MM.1S (cell line): Measurements from ENCODE around the gene CACNA1H.
A peak's percentile ranks its signal among the peaks of the same experiment; 100 is the strongest.

Source experiments
- DNase-seq: peaks from one replicate; pipeline ENCODE4 v3.0.0-alpha.2; 2015
- H2AFZ ChIP-seq: fragments of 300-600 bp; sonication (generic); 2 replicates; pipeline ENCODE4 v1.6.0; 2016; ENCODE audit warnings: antibody characterized with exemption, low read length
- H3F3A ChIP-seq: fragments of 300-600 bp; sonication (generic); 2 replicates; pipeline ENCODE4 v1.6.1; 2016; ENCODE audit warnings: mild to moderate bottlenecking, antibody characterized with exemption, low read length, moderate library complexity, mixed read lengths; ENCODE audit not compliant: insufficient read depth
- H3K27ac ChIP-seq: fragments of 300-600 bp; sonication (generic); 2 replicates; pipeline ENCODE4 v1.5.1; 2016; ENCODE audit warnings: mild to moderate bottlenecking, low read length
- H3K27me3 ChIP-seq: fragments of 300-600 bp; sonication (generic); replicated peaks from 2 replicates; pipeline ENCODE4 v1.6.0; 2016; ENCODE audit warnings: low read length; ENCODE audit not compliant: insufficient read depth
- H3K36me3 ChIP-seq: fragments of 300-600 bp; sonication (generic); replicated peaks from 2 replicates; pipeline ENCODE4 v1.6.1; 2016; ENCODE audit warnings: mild to moderate bottlenecking, low read length, mixed read lengths; ENCODE audit not compliant: insufficient read depth
- H3K4me1 ChIP-seq: fragments of 300-600 bp; sonication (generic); 2 replicates; pipeline ENCODE4 v1.6.1; 2016; ENCODE audit warnings: low read length, mixed read lengths
- H3K4me2 ChIP-seq: fragments of 300-600 bp; sonication (generic); 2 replicates; pipeline ENCODE4 v1.6.0; 2016; ENCODE audit warnings: low read depth, low read length
- H3K4me3 ChIP-seq: fragments of 300-600 bp; sonication (generic); 2 replicates; pipeline ENCODE4 v1.5.1; 2016; ENCODE audit warnings: low read length, mixed read lengths
- H3K79me2 ChIP-seq: fragments of 300-600 bp; sonication (generic); 2 replicates; pipeline ENCODE4 v1.6.1; 2016; ENCODE audit warnings: mixed run types, low read length, mixed read lengths
- H3K9ac ChIP-seq: fragments of 300-600 bp; sonication (generic); 2 replicates; pipeline ENCODE4 v1.6.1; 2016; ENCODE audit warnings: low read length, mixed read lengths
- H3K9me2 ChIP-seq: fragments of 300-600 bp; sonication (generic); replicated peaks from 2 replicates; pipeline ENCODE4 v1.6.1; 2016; ENCODE audit warnings: mild to moderate bottlenecking, low read length, mixed read lengths; ENCODE audit not compliant: insufficient read depth
- H3K9me3 ChIP-seq: fragments of 300-600 bp; sonication (generic); replicated peaks from 2 replicates; pipeline ENCODE4 v1.6.1; 2016; ENCODE audit warnings: mild to moderate bottlenecking, low read length, mixed read lengths; ENCODE audit not compliant: insufficient read depth
- H4K20me1 ChIP-seq: fragments of 300-600 bp; sonication (generic); 2 replicates; pipeline ENCODE4 v1.6.1; 2016; ENCODE audit warnings: mild to moderate bottlenecking, low read length, moderate library complexity, mixed read lengths; ENCODE audit not compliant: insufficient read depth
- EZH2 ChIP-seq: fragments of 300-600 bp; sonication (generic); optimal IDR thresholded peaks from 2 replicates; pipeline ENCODE3; 2017; ENCODE audit warnings: low read depth, mild to moderate bottlenecking, antibody characterized with exemption, low read length, mixed read lengths
- EZH2phosphoT487 ChIP-seq: fragments of 300-600 bp; sonication (generic); IDR thresholded peaks from 2 replicates; pipeline ENCODE4 v1.6.1; 2018; ENCODE audit warnings: antibody characterized with exemption, low read length
- TF ChIP-seq, protein P1 (sequence below): fragments of 300-600 bp; sonication (generic); IDR thresholded peaks from 2 replicates; pipeline ENCODE4 v1.5.1; 2016; ENCODE audit warnings: antibody characterized with exemption, low read length, mixed read lengths

The CACNA1H gene

DNA sequence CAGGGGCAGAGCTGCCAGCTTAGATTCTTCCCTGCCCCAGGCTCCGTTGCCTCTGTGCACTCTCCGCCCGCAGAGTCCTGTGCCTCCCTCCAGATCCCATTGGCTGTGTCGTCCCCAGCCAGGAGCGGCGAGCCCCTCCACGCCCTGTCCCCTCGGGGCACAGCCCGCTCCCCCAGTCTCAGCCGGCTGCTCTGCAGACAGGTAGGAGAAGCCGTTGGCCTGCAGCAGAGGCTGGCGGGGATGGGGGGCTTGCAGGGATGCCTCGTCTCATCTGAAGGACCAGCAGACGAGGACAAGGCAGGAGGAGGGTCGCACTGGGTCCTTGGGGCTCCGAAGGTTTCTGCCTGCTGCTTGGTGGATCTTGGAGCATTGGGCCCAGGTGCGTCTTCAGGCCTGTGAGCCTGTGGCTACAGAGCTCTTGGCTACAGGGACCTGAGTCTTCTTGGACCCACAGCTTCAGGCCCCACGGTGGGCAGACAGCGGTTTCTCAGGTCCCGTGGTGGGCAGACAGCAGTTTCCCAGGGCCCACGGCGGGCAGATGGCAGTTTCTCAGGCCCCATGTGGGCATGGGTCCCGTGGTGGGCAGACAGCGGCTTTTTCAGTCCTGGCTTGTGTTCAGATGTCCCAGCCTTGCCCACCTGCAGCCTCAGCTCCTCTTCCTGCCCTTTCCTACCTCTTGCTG is 66.2 kb downstream of the CACNA1H start:
- H2AFZ ChIP-seq, result no peak overlapping the region
- H3K27ac ChIP-seq, result no peak overlapping the region
- H3K4me1 ChIP-seq, result no peaks in the 10 kb centered on the region
- TF ChIP-seq EZH2phosphoT487 (no peak), EZH2 (no peak)
- H3K27me3 ChIP-seq, result peaks cover 98% of the 10 kb centered on the region
- no peaks in the 10 kb centered on the region for H4K20me1 ChIP-seq
- DNase-seq, result no peak
- no peak overlapping the region for H3K9ac ChIP-seq
- H3K79me2 ChIP-seq, result no peaks in the 10 kb centered on the region
- no peaks in the 10 kb centered on the region for H3F3A ChIP-seq
- no peaks in the 10 kb centered on the region for H3K9me2 ChIP-seq
- H3K4me3 ChIP-seq, result no peak overlapping the region
- H3K9me3 ChIP-seq, result no peaks in the 10 kb centered on the region
- H3K4me2 ChIP-seq, result no peak overlapping the region
- no peaks in the 10 kb centered on the region for H3K36me3 ChIP-seq

DNA sequence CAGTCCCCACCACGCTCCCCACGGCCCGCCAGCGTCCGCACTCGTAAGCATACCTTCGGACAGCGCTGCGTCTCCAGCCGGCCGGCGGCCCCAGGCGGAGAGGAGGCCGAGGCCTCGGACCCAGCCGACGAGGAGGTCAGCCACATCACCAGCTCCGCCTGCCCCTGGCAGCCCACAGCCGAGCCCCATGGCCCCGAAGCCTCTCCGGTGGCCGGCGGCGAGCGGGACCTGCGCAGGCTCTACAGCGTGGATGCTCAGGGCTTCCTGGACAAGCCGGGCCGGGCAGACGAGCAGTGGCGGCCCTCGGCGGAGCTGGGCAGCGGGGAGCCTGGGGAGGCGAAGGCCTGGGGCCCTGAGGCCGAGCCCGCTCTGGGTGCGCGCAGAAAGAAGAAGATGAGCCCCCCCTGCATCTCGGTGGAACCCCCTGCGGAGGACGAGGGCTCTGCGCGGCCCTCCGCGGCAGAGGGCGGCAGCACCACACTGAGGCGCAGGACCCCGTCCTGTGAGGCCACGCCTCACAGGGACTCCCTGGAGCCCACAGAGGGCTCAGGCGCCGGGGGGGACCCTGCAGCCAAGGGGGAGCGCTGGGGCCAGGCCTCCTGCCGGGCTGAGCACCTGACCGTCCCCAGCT is 67.3 kb downstream of the CACNA1H start:
- H3K4me3 ChIP-seq, result no peak overlapping the region
- H3K27me3 ChIP-seq, result peaks cover 99% of the 10 kb centered on the region
- no peaks in the 10 kb centered on the region for H3F3A ChIP-seq
- H3K9ac ChIP-seq, result no peak overlapping the region
- no peaks in the 10 kb centered on the region for H3K4me1 ChIP-seq
- H2AFZ ChIP-seq, result no peak overlapping the region
- no peak overlapping the region for H3K4me2 ChIP-seq
- H3K27ac ChIP-seq, result no peak overlapping the region
- no peak for DNase-seq
- H3K9me2 ChIP-seq, result no peaks in the 10 kb centered on the region
- H4K20me1 ChIP-seq, result no peaks in the 10 kb centered on the region
- H3K9me3 ChIP-seq, result no peaks in the 10 kb centered on the region
- TF ChIP-seq, protein P1, sequence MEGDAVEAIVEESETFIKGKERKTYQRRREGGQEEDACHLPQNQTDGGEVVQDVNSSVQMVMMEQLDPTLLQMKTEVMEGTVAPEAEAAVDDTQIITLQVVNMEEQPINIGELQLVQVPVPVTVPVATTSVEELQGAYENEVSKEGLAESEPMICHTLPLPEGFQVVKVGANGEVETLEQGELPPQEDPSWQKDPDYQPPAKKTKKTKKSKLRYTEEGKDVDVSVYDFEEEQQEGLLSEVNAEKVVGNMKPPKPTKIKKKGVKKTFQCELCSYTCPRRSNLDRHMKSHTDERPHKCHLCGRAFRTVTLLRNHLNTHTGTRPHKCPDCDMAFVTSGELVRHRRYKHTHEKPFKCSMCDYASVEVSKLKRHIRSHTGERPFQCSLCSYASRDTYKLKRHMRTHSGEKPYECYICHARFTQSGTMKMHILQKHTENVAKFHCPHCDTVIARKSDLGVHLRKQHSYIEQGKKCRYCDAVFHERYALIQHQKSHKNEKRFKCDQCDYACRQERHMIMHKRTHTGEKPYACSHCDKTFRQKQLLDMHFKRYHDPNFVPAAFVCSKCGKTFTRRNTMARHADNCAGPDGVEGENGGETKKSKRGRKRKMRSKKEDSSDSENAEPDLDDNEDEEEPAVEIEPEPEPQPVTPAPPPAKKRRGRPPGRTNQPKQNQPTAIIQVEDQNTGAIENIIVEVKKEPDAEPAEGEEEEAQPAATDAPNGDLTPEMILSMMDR, result no peak
- no peaks in the 10 kb centered on the region for H3K79me2 ChIP-seq
- no peaks in the 10 kb centered on the region for H3K36me3 ChIP-seq

DNA sequence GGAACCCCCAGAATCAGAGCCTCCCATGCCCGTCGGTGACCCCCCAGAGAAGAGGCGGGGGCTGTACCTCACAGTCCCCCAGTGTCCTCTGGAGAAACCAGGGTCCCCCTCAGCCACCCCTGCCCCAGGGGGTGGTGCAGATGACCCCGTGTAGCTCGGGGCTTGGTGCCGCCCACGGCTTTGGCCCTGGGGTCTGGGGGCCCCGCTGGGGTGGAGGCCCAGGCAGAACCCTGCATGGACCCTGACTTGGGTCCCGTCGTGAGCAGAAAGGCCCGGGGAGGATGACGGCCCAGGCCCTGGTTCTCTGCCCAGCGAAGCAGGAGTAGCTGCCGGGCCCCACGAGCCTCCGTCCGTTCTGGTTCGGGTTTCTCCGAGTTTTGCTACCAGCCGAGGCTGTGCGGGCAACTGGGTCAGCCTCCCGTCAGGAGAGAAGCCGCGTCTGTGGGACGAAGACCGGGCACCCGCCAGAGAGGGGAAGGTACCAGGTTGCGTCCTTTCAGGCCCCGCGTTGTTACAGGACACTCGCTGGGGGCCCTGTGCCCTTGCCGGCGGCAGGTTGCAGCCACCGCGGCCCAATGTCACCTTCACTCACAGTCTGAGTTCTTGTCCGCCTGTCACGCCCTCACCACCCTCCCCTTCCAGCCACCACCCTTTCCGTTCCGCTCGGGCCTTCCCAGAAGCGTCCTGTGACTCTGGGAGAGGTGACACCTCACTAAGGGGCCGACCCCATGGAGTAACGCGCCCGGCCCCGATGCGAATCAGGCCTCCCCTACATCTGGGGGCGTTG is 68.1 kb downstream of the CACNA1H start:
- Histone ChIP-seq H3F3A (no peaks in the 10 kb centered on the region), H3K79me2 (no peaks in the 10 kb centered on the region), H3K4me3 (no peak overlapping the region), H3K9ac (no peak overlapping the region), H3K9me3 (no peaks in the 10 kb centered on the region), H4K20me1 (no peaks in the 10 kb centered on the region), H2AFZ (no peak overlapping the region), H3K4me1 (no peaks in the 10 kb centered on the region), H3K36me3 (no peaks in the 10 kb centered on the region), H3K27me3 (peaks cover 100% of the 10 kb centered on the region), H3K9me2 (no peaks in the 10 kb centered on the region), H3K27ac (no peak overlapping the region), H3K4me2 (no peak overlapping the region)
- TF ChIP-seq, protein P1, result no peak
- peak; percentile 80 for TF ChIP-seq EZH2phosphoT487
- DNase-seq, result no peak
